Pancreas (tissue), 10 donors: ENCODE measurements around the gene DNAJA1. TPM values are rescaled to one million over a fixed set of nuclear protein-coding genes. Genes with fewer than 3 reads are reported as not detected.
A peak's percentile ranks its signal among the peaks of the same experiment; 100 is the strongest.

Experiments
- ATAC-seq, 4 donors: fragments of 200-7000 bp; cut with Tn5 transposase; one replicate each; pipeline versions ENCODE4 v1.8.0 to v1.9.1; 2020; ENCODE audit warnings: mild to moderate bottlenecking in 4 of 4, moderate library complexity in 4 of 4
- DNase-seq, 6 donors: peaks; one replicate each; pipeline ENCODE4 v3.0.0-alpha.2; 2020
- FAIRE-seq: peaks from 2 replicates; lab custom pipeline; 2012; peaks lifted over from hg19 to GRCh38; lab: Jason Lieb, UNC
- H3K27ac ChIP-seq, 4 donors: fragments of 200-600 bp; sonication (generic); 1 replicate in 3 of 4; 2 replicates in 1 of 4; pipeline versions ENCODE4 v1.5.0 to v1.8.0; 2020
- H3K27me3 ChIP-seq, 4 donors: fragments of 200-600 bp; one replicate each; pipeline ENCODE4 v1.8.0; 2021
- H3K36me3 ChIP-seq, 3 donors: fragments of 200-600 bp; sonication (generic) in 1 of 3; one replicate each; pipeline versions ENCODE4 v1.5.0 to v1.8.0; 2020 to 2021
- H3K4me1 ChIP-seq, 3 donors: fragments of 200-600 bp; one replicate each; pipeline ENCODE4 v1.8.0; 2021
- H3K4me3 ChIP-seq, 4 donors: fragments of 200-600 bp; sonication (generic) in 2 of 4; one replicate each; pipeline versions ENCODE4 v1.5.0 to v1.8.0; 2020 to 2021
- H3K9me3 ChIP-seq, 4 donors: fragments of 200-600 bp; one replicate each; pipeline ENCODE4 v1.8.0; 2021
- CTCF ChIP-seq, 4 donors: fragments of 200-600 bp; sonication (generic) in 3 of 4; IDR thresholded peaks; one replicate each; pipeline versions ENCODE4 v1.5.0 to v1.8.0; 2021; ENCODE audit warnings: antibody characterized with exemption in 4 of 4
- WGBS, 2 donors: extraction: QIAGEN DNeasy Blood & Tissue Kit; methylation state at CpG; one replicate each; pipeline ENCODE4 v1.1.7; 2013; 5-methylcytosine and 5-hydroxymethylcytosine counted together
- intact Hi-C, 3 donors: fragments of 100-400 bp; cut with DNase I; formaldehyde crosslinking; loops; one replicate each; pipeline versions ENCODE4 v1.11.1 to v1.14.2; 2022
- polyA plus RNA-seq, 2 donors: library from polyadenylated mRNA; stranded (reverse); fragments of 200-250 nt; gene quantifications; one replicate each; pipeline ENCODE4 v1.2.3, GENCODE V29; 2013
- total RNA-seq, 6 donors: library from RNA; stranded (reverse); fragmentation: NEBNext Ultra II Directional in 4 of 6; extraction: Animal tissue kit (Norgen Biotek cat#: 25700) in 4 of 6; gene quantifications; one replicate each; pipeline versions ENCODE4 v1.2.1 to v1.2.4, GENCODE V29; 2021 to 2023
- donor health status: healthy with polysubstance abuse.
- donor health status: DM: no; HTN: no; CAD: no; lungs with moderate emphysema.
- donor health status: DM: no; HTN: no; CAD: no.
- donor health status: control.
- donor health status: control.
- donor health status: Bipolar disorder and iron deficiency.
- donor health status: DM: yes; HTN: yes; CAD: no.
- donor health status: DM: no; HTN: no; CAD: no.
- donor health status: DM: no; HTN: no; CAD: no.
- donor health status: DM: yes; HTN: yes; CAD: no.

The DNAJA1 gene
- total and polyA plus RNA-seq, 8 donors, result 21.2 to 65.5 (median 34.4) TPM

GRCh38 chr9:33019797-33020196 is 5.3 kb upstream of the DNAJA1 start:
- peaks cover 0 to 4% (median 3%) of the 10 kb centered on the region in 3 donors for H3K4me1 ChIP-seq
- no peak for TF ChIP-seq CTCF (IDR thresholded peaks at IDR 0.05)
- ATAC-seq (no peak), FAIRE-seq (no peak), DNase-seq (no peak)
- 85 to 92% methylated on average over 25 of the region's 25 CpGs for WGBS, 2 donors
- no peak overlapping the region for H3K4me3 ChIP-seq
- H3K27me3 ChIP-seq, result no peaks in the 10 kb centered on the region
- H3K27ac ChIP-seq, result no peak overlapping the region
- no peaks in the 10 kb centered on the region for H3K36me3 ChIP-seq
- H3K9me3 ChIP-seq, result no peaks in the 10 kb centered on the region
- intact Hi-C loops, result no loop called here

- ATAC-seq, result no peak
- Histone ChIP-seq H3K9me3 (no peaks in the 10 kb centered on the region), H3K4me3 (no peak overlapping the region), H3K27me3 (no peaks in the 10 kb centered on the region), H3K27ac (no peak overlapping the region), H3K36me3 (no peaks in the 10 kb centered on the region), H3K4me1 (peaks cover 4 to 15% (median 12%) of the 10 kb centered on the region in 3 donors)
- 77 to 78% methylated on average over 3 of the region's 3 CpGs for WGBS, 2 donors
- TF ChIP-seq CTCF (IDR thresholded peaks at IDR 0.05), result no peak
- no peak for DNase-seq
- FAIRE-seq, result no peak
- intact Hi-C loops, result no loop called here
Observed at GRCh38 chr9:33022303-33022702, 2.8 kb upstream of the DNAJA1 start.

- Histone ChIP-seq H3K36me3 (no peaks in the 10 kb centered on the region), H3K4me3 (no peak overlapping the region), H3K27me3 (no peaks in the 10 kb centered on the region), H3K4me1 (peaks cover 4 to 20% (median 16%) of the 10 kb centered on the region in 3 donors), H3K27ac (no peak overlapping the region), H3K9me3 (no peaks in the 10 kb centered on the region)
- intact Hi-C loops, result no loop called here
- WGBS, 2 donors, result 81 to 90% methylated on average over 7 of the region's 7 CpGs
- DNase-seq (no peak), ATAC-seq (no peak), FAIRE-seq (no peak)
- TF ChIP-seq CTCF (IDR thresholded peaks at IDR 0.05), result no peak
Observed at GRCh38 chr9:33022755-33023154, 2.3 kb upstream of the DNAJA1 start.

GRCh38 chr9:33023661-33024060 is 1.4 kb upstream of the DNAJA1 start:
- intact Hi-C loops, result no loop called here
- FAIRE-seq (no peak), DNase-seq (no peak), ATAC-seq (no peak)
- H3K4me3 ChIP-seq, result peak overlapping the region in 3 of 4 donors; percentile 99 to 100 (median 100)
- 79 to 94% methylated on average over 4 of the region's 4 CpGs for WGBS, 2 donors
- no peaks in the 10 kb centered on the region for H3K36me3 ChIP-seq
- no peak overlapping the region for H3K27ac ChIP-seq
- TF ChIP-seq CTCF (IDR thresholded peaks at IDR 0.05), result no peak
- no peaks in the 10 kb centered on the region for H3K9me3 ChIP-seq
- H3K4me1 ChIP-seq, result peaks cover 4 to 29% (median 25%) of the 10 kb centered on the region in 3 donors
- H3K27me3 ChIP-seq, result no peaks in the 10 kb centered on the region

GRCh38 chr9:33024126-33024965 is 727 bp upstream of the DNAJA1 start:
- TF ChIP-seq CTCF (IDR thresholded peaks at IDR 0.05), result no peak
- DNase-seq (no peak), FAIRE-seq (no peak), ATAC-seq (peak; percentile 2 to 34 (median 18))
- H3K9me3 ChIP-seq, result no peaks in the 10 kb centered on the region
- peaks cover 4 to 34% (median 32%) of the 10 kb centered on the region in 3 donors for H3K4me1 ChIP-seq
- peak overlapping the region; percentile 95 to 100 (median 98) for H3K27ac ChIP-seq
- H3K27me3 ChIP-seq, result no peaks in the 10 kb centered on the region
- intact Hi-C loops, result no loop called here
- no peaks in the 10 kb centered on the region for H3K36me3 ChIP-seq
- WGBS, 2 donors, result 4 to 5% methylated on average over 33 of the region's 33 CpGs
- H3K4me3 ChIP-seq, result peak overlapping the region; percentile 79 to 100 (median 100)
